ENCODE measurements around the gene ZDHHC14.

DNA sequence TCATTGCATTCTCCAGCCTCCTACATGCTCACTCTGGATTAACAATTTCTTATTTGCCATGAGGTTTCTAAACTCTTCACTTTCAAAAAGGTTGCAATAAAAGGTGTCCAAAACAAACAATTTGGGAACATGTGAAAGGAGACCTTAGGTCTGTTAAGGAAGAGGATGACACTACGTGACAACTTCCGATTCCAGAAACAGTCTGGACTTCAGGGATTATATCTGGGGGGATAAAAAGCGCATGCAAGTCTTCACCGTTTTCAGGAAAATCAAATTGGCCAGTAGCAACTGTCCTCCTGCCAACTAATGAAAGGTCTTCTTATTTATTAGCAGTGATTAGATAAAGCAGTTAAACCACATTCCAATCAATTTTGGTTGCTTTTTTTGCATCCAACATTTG, 1.8 kb downstream of the ZDHHC14 start:
- TF ChIP-seq ZFP30 (CRISPR knock-in tag; IDR thresholded peaks at IDR 0.05), result no peak
- TF ChIP-seq ZNF70 (CRISPR knock-in tag; IDR thresholded peaks at IDR 0.05), result no peak
- TF ChIP-seq ESRRG (CRISPR knock-in tag; IDR thresholded peaks at IDR 0.05), result no peak
- TF ChIP-seq, protein P1, sequence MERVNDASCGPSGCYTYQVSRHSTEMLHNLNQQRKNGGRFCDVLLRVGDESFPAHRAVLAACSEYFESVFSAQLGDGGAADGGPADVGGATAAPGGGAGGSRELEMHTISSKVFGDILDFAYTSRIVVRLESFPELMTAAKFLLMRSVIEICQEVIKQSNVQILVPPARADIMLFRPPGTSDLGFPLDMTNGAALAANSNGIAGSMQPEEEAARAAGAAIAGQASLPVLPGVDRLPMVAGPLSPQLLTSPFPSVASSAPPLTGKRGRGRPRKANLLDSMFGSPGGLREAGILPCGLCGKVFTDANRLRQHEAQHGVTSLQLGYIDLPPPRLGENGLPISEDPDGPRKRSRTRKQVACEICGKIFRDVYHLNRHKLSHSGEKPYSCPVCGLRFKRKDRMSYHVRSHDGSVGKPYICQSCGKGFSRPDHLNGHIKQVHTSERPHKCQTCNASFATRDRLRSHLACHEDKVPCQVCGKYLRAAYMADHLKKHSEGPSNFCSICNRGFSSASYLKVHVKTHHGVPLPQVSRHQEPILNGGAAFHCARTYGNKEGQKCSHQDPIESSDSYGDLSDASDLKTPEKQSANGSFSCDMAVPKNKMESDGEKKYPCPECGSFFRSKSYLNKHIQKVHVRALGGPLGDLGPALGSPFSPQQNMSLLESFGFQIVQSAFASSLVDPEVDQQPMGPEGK (CRISPR knock-in tag; IDR thresholded peaks at IDR 0.05; ENCODE audit: borderline replicate concordance), result no peak
- no peak for TF ChIP-seq ARNTL (CRISPR knock-in tag; IDR thresholded peaks at IDR 0.05; ENCODE audit: borderline replicate concordance, low read depth)
- TF ChIP-seq CSRNP3 (CRISPR knock-in tag; IDR thresholded peaks at IDR 0.05), result no peak
- TF ChIP-seq ZC3H10 (CRISPR knock-in tag; IDR thresholded peaks at IDR 0.05), result no peak
- TF ChIP-seq ZFP3 (CRISPR knock-in tag; IDR thresholded peaks at IDR 0.05), result no peak
- TF ChIP-seq, protein P2, sequence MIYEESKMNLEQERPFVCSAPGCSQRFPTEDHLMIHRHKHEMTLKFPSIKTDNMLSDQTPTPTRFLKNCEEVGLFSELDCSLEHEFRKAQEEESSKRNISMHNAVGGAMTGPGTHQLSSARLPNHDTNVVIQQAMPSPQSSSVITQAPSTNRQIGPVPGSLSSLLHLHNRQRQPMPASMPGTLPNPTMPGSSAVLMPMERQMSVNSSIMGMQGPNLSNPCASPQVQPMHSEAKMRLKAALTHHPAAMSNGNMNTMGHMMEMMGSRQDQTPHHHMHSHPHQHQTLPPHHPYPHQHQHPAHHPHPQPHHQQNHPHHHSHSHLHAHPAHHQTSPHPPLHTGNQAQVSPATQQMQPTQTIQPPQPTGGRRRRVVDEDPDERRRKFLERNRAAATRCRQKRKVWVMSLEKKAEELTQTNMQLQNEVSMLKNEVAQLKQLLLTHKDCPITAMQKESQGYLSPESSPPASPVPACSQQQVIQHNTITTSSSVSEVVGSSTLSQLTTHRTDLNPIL (CRISPR knock-in tag; IDR thresholded peaks at IDR 0.05; ENCODE audit: low read depth), result no peak
- TF ChIP-seq TOX (CRISPR knock-in tag; IDR thresholded peaks at IDR 0.05; ENCODE audit: borderline replicate concordance), result no peak
- TF ChIP-seq SNAI2 (CRISPR knock-in tag; IDR thresholded peaks at IDR 0.05), result no peak

All from SK-N-SH treated with all-trans-retinoic acid at 6 μM for 48 hours (cell line).